HG03045 (cell line): ENCODE data around the gene BMPR1A.

Experiments used
- ATAC-seq: cut with Tn5 transposase; IDR thresholded peaks from one replicate; pipeline ENCODE4 v1.9.1; 2021; ENCODE audit warnings: mild to moderate bottlenecking, moderate library complexity; ENCODE audit not compliant: unreplicated experiment

BMPR1A gene

DNA sequence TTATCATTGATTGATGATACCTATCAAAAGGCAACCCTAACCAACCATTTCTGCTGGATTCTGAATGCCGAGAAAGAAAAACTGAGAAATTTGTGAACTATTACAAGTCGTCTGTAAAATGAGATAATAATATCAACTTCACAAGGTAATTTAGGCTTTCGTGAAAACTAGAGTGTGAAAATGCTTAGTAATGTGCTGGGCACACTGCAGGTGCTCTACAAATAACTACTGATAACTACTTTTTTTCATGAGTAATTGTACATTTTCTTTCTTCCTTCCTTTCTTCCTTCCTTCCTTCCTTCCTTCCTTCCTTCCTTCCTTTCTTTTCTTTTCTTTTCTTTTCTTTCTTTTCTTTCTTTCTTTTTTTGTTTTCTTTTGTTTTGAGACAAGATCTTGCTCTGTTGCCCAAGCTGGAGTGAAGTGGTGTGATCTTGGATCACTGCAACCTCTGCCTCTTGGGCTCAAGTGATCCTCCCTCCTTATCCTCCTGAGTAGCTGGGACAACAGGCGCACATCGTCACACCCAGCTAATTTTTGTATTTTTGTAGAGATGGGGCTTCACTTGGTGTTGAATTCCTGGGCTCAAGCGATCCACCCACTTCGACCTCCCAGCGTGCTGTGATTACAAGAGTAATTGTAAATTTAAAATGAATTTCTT, 42.9 kb downstream of the BMPR1A start:
- ATAC-seq = no peak

DNA sequence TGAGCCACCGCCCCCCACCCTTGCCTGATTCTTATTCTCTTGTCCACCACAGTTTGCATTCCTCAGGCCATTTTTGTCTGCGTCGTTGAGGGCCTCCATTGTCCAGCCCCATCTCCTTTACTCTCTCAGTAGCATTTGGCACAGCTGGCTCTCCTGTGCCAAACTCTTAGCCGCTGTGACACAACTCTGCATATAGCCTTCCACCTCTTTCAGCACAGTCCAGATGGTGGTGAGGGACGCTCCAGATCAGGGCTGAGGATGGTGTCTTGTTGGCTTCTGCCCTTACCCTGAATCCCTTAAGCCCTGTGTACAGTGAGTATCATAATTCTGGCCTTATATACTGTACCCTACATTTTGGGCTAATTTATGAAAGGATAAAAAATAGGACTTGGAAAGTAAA, 45.6 kb downstream of the BMPR1A start:
- no peak for ATAC-seq

- ATAC-seq = no peak
Observed at GRCh38 chr10:86802473-86803108, 46.2 kb downstream of the BMPR1A start.

- no peak for ATAC-seq
Observed at GRCh38 chr10:86803156-86803555, 46.7 kb downstream of the BMPR1A start.

GRCh38 chr10:86804805-86805204, 48.4 kb downstream of the BMPR1A start:
- ATAC-seq = no peak

GRCh38 chr10:86813101-86813500, 56.7 kb downstream of the BMPR1A start:
- no peak for ATAC-seq

DNA sequence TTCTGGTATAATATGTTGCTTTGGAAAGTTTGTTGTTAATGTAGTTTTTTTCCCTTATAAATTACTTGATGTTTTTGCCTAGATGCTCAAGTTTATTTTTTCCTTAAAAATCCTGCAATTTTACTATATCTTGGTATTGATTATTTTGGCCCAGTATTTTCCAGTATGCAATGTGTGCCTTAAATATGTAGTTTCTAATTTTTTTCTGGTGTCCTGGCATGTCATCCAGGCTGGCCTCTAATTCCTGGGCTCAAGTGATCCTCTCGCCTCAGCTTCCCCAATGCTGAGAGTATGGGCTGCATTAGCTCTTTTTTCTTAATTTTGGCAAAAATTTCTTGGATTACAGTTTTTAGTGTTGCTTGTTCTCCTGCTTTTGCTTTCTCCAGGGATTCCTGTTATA, 57.6 kb downstream of the BMPR1A start:
- ATAC-seq = no peak

DNA sequence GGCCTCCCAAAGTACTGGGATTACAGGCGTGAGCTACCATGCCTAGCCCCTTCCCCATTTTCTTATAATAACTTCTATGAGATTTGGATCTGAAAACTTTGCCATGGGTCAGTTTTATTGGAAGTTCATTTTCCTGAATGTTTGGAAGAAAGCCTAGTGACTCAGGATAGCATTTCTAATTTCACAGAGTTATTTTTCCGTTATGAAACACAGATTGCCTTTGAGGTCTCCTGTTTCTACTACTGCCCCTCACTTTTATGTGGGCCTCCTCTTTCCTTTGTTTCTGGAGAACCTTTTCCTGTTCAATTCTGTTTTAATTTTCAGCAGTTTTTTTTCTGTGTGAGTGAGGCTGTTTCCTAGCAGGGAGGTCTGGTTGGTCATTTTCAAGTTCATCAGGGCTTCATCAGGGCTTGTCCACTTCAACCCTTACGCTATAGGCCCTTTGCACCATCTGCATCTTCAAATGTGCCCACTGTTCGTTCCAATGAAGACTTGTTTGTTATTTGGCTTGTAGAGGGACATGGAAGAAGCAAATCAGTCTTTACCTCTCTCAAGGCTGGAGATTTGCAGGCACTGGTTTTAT, 58.7 kb downstream of the BMPR1A start:
- no peak for ATAC-seq

DNA sequence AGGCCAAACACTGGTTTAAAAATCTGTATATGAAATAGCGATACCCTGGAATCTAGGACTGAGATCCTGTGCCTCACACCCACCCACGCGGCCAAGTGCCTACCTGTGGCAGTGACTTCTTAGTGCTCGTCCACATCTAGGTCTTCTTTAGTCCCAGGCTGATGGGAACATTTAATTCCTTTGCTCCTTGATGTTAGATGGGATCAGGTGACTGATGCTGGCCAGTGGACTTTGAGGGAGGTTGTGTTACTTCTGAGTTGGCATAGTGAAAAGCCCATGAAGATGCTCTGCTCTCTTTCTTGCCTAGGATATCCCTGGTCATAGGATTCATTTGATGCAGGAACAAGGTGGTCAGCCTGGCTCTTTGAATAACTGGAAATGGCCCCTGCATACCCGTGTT, 59.2 kb downstream of the BMPR1A start:
- no peak for ATAC-seq

- ATAC-seq = no peak
Observed at GRCh38 chr10:86817246-86817645, 60.8 kb downstream of the BMPR1A start.

DNA sequence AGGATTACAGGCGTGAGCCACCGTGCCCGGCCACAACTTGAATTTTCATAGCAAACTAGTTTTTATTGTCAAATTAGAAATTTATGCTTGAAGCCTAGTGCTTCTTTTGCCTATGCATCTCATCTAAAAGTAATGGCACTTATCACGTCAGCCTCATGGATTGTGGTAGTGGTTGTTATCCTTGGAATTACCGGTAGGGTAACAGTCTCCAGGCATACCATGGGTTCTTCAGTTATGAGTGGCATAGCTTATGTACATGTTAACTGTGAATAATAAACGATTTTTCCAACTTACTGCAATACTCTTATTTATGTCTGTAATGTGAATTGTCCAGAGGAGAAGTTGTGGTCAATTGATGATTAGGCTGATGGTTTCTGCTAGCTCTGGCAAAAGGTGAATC, 63.1 kb downstream of the BMPR1A start:
- no peak for ATAC-seq

- no peak for ATAC-seq
Observed at GRCh38 chr10:86820509-86820908, 64.1 kb downstream of the BMPR1A start.

DNA sequence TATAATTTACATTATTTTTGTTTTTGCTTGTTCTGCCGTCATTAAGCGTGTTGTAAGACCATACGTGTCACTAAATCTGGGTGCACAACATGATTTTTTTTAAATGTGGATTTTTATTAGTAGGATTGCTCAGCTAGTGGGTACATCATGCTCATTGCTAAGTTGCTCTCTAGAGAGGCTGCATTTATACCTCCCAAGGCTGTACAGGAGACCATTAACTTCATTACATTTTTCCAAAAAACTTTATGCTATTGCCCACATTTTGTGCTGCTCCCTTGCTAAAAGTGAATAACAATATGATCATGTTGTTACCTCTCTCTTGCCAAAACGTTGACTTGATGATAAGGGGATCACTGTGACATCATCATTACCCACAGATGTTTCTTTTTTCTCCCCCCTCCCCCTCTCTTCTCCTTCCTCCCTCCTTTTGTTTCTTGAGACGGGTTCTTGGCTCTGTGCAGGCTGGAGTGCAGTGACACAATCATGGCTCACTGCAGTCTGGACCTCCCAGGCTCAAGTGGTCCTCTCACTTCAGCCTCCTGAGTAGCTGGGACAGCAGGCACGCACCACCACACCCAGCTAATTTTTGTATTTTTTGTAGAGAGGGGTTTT, 65.1 kb downstream of the BMPR1A start:
- ATAC-seq = no peak

DNA sequence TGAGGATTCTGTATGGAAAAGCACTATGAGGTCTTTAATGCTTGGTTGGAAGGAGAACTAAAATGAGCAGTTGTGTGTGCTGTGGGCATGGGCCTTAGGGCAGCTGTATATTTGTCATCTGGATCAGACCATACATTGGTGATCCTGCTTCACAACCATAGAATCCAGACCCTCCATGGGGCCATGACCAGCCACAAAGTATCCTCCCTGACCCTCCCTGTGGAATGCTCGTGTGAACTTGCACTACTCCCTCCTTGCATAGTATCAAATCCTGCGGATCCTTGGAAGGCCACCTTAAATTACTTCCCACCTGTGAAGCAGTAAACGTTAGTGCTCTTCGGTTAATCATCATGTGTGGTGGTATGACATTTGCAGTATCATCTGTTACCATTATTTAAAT, 67.1 kb downstream of the BMPR1A start:
- ATAC-seq = no peak

DNA sequence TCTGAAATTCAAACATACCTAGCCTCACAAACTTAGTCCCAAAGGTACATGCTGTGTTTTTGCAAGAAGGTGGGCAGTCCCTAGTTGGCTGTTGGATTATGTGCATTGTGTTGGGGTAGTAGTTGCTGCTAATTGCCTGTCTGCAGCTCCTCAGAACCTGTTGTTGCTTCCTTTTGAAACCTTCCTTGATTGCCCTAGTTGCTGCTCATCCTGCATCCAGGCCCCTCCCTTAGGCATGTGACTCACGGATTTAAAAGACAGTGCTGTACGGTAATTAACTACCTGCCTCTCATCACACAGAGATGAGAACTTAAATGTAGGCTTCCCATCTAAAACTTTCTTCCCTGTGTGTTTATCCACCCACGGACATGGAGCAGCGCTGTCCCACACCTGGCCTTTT, 67.7 kb downstream of the BMPR1A start:
- ATAC-seq = no peak

DNA sequence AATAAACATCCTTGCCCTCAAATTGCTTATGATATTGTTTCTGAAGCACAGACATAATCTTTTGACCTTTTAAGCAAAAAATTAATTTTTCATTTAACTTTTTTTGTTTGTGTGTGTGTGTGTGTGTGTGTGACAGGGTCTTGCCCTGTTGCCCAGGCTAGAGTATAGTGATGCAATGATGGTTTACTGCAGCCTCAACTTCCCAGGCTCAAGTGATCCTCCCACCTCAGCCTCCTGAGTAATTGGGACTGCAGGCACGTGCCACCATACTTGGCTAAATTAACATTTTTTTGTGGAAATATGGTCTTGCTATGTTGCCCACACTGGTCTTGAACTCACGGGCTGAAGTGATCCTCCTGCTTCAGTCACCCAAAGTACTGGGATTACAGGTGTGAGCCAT, 68.9 kb downstream of the BMPR1A start:
- no peak for ATAC-seq

GRCh38 chr10:86827639-86828038, 71.2 kb downstream of the BMPR1A start:
- ATAC-seq = no peak

DNA sequence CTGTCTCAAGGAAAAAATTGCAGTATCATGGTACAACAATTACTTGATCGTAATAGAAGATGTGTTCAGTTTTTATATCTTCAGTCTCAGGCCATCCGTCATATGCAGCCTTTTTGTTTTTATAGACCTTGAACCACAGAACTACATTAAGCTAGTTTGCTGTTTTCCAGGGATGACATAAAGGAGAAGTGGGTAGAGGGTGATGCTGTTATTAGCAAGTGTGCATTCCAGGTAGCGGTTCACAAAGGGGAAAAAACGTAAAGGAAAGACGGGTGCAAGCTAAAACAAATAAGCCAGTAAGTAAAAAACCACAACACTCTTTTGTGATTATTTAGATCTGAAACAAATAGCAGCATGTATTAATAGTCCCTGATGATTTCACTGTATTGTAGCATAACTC, 71.7 kb downstream of the BMPR1A start:
- ATAC-seq = no peak

DNA sequence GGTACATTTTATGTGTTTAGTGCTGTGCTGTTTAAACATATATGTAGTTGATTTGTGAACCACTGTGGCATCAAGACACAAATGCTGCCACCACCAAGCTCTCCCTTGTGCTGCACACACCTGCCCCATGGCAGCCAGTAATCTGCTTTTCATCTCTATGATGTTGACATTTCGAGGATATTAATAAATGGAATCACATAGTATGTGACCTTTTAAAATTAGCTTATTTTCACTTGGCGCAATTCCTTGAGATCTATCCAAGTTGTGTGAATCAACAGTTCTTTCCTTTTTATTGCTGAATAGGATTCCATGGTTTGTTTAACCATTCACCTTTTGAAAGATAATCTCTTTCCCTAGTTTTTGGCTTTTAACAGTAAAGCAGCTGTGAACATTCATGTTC, 73.1 kb downstream of the BMPR1A start:
- ATAC-seq = no peak

DNA sequence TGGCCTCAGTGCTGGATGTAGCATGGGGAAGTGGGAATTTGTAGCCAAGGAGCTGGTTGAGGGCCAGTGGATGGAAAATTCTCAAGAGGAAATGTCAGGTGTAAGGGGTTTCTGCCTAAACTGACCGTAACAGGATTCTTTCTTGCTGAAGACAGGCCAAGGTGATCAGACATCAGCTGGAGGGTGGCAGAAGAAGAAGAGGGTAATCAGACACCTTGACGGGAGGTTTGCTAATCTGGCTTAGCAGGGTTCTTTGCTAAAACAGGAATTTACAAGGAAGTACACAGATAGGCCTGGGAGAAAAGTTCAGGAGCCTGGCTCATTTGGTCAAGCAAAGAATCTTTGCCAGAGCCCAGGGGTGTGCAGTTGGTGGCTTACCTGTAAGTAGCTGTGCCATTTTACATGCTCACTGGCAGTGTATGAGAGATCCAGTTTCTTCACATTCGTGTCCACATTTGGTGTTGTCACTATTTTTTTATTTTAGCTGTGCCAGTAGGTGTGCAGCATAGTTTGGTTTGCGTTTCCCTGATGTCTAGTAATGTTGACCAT, 73.7 kb downstream of the BMPR1A start:
- no peak for ATAC-seq

GRCh38 chr10:86833969-86834368, 77.5 kb downstream of the BMPR1A start:
- ATAC-seq = no peak

DNA sequence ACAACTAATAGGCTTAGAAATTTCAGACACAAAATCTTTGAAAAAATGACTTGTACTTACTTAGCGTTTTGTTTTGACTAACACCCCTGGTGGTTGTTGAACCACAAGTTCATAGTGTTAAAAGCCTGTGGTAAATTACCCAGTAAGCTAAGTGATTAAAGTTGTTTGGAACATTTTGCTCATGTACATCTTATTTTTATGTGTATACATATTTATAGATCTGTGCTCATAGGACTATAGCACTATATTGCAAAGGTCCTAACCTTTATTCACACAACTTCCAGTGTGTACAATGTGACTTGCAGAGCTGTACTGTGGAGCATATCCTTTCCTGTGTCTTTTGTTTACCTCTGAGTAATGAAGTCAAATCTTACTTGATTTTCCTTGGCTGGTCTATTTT, 79.6 kb downstream of the BMPR1A start:
- ATAC-seq = no peak
